Esophagus muscularis mucosa (tissue), 4 donors: ENCODE results near the gene MAPK8IP3. TPM values are rescaled to one million over a fixed set of nuclear protein-coding genes. Genes with fewer than 3 reads are reported as not detected.
"Not testable (repeated sequence)": the region's sequence is repeated elsewhere in the genome, so short reads cannot be mapped to it uniquely, and the experiment has no call there.

Experiments used
- DNase-seq: peaks from one replicate; pipeline ENCODE4 v3.0.0-alpha.2; 2017; ENCODE audit errors: extremely low spot score
- H3K27ac ChIP-seq, 4 donors: fragments of 200-600 bp; sonication (generic); replicated peaks in 1 of 4; 1 replicate in 3 of 4; 2 replicates in 1 of 4; pipeline ENCODE4 v1.5.1; 2016 to 2019; ENCODE audit warnings: mild to moderate bottlenecking in 1 of 4
- H3K27me3 ChIP-seq, 4 donors: fragments of 200-600 bp; sonication (generic); one replicate each; pipeline versions ENCODE4 v1.5.1 to v1.6.0; 2016 to 2019
- H3K36me3 ChIP-seq, 4 donors: fragments of 200-600 bp; sonication (generic); one replicate each; pipeline ENCODE4 v1.5.1; 2016 to 2019
- H3K4me1 ChIP-seq, 4 donors: fragments of 200-600 bp; sonication (generic); one replicate each; pipeline ENCODE4 v1.5.1; 2016 to 2019
- H3K4me3 ChIP-seq, 4 donors: fragments of 200-600 bp; sonication (generic); 1 replicate in 2 of 4; 2 replicates in 2 of 4; pipeline ENCODE4 v1.5.1; 2016 to 2019; ENCODE audit warnings: mild to moderate bottlenecking in 4 of 4, moderate library complexity in 1 of 4
- H3K9me3 ChIP-seq, 4 donors: fragments of 200-600 bp; sonication (generic); 1 replicate in 3 of 4; 2 replicates in 1 of 4; pipeline ENCODE4 v1.5.1; 2016 to 2019
- CTCF ChIP-seq, 3 experiments: fragments of 200-600 bp in 2 of 3; fragments of 450-650 bp in 1 of 3; sonication (generic) in 2 of 3; IDR thresholded peaks; one replicate each; pipeline ENCODE4 v1.5.1; 2017 to 2019; ENCODE audit warnings: antibody characterized with exemption in 3 of 3, mild to moderate bottlenecking in 2 of 3, moderate library complexity in 1 of 3
- EP300 ChIP-seq: sonication (generic); formaldehyde crosslinking; IDR thresholded peaks from one replicate; pipeline ENCODE4 v1.6.1; 2017; ENCODE audit warnings: antibody characterized with exemption
- POLR2A ChIP-seq: fragments of 450-650 bp; IDR thresholded peaks from one replicate; pipeline ENCODE4 v1.6.1; 2017; ENCODE audit warnings: antibody characterized with exemption, moderate library complexity, mild to moderate bottlenecking, low read depth
- POLR2AphosphoS5 ChIP-seq, 2 donors: sonication (generic); formaldehyde crosslinking; IDR thresholded peaks; one replicate each; pipeline ENCODE4 v1.6.1; 2017; ENCODE audit warnings: antibody characterized with exemption in 2 of 2
- WGBS: methylation state at CpG from one replicate; pipeline ENCODE4 v1.1.5; 2018; 5-methylcytosine and 5-hydroxymethylcytosine counted together
- intact Hi-C: fragments of 100-400 bp; cut with DNase I; formaldehyde crosslinking; loops from one replicate; pipeline ENCODE4 v1.15.1; 2023
- total RNA-seq, 4 donors: library from RNA; depleted of rRNA; stranded (reverse); fragments of >200 nt; gene quantifications; one replicate each; pipeline versions ENCODE4 v1.1.0 to v1.2.1, GENCODE V29; 2016

Gene MAPK8IP3
- total RNA-seq, 4 donors from 2014 or later = 21.5 to 36.2 (median 28.5) TPM

DNA sequence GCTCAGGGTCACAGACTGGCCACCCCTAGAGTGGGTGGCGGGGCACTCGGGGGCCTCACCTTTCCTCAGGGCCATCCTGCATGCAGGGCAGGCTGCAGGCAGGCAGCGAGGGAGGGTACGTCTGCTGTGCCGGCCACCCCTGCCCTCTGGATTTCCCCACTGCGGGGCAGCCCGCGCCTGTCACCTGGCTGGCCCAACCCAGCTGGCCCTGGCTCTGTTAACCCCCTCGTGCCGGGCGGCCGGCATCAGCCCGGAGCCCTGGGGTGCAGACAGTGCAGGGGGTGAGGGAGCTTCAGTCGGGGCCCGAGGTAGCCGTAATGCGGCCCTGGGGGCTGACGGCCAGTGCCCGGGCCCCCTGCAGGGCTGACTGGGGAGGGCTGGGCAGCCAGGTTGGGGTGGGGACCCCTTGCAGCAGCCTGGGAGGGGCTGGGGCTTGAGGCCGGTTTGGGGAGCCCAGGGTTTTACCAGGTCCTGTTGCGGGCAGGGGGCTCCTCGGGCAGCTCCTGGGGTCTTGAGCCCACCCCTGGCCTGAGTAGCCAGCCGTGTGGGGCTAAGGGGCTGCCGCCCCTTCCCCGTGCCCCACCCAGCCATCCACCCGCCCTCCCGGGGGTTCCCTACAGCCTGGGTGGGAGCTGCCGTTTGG, 87.7 kb downstream of the MAPK8IP3 start, which contains the start of gene IGFALS:
Gene IGFALS, minus strand, starts transcription at position 128 of the 643 bp plus-strand sequence. Its CDS starts 53 bp downstream, at position 75.
- intact Hi-C loops = no loop called here
- Histone ChIP-seq H3K4me3 (no peak within 1 kb of the TSS), H3K27ac (no peak within 1 kb of the TSS), H3K9me3 (no peaks in the 10 kb centered on the region), H3K36me3 (peaks cover 3 to 38% (median 35%) of the 10 kb centered on the region in 4 donors), H3K27me3 (no peaks in the 10 kb centered on the region), H3K4me1 (no peaks in the 10 kb centered on the region)
- no peak for DNase-seq
- 81% methylated on average over 12 of the region's 28 CpGs for WGBS
- TF ChIP-seq POLR2A = no peak
- TF ChIP-seq CTCF (IDR thresholded peaks at IDR 0.05) = no peak
- no peak for TF ChIP-seq EP300
- TF ChIP-seq POLR2AphosphoS5 (IDR thresholded peaks at IDR 0.05) = no peak

GRCh38 chr16:1794221-1794871, 88.4 kb downstream of the MAPK8IP3 start:
- H3K36me3 ChIP-seq = peaks cover 0 to 32% (median 28%) of the 10 kb centered on the region in 4 donors
- no peak for DNase-seq
- intact Hi-C loops = no loop called here
- no peaks in the 10 kb centered on the region for H3K4me1 ChIP-seq
- no peak overlapping the region for H3K4me3 ChIP-seq
- 80% methylated on average over 7 of the region's 18 CpGs for WGBS
- H3K27ac ChIP-seq = no peak overlapping the region
- TF ChIP-seq EP300 (no peak), CTCF (IDR thresholded peaks at IDR 0.05) (no peak), POLR2AphosphoS5 (IDR thresholded peaks at IDR 0.05) (no peak), POLR2A (no peak)
- H3K9me3 ChIP-seq = no peaks in the 10 kb centered on the region
- H3K27me3 ChIP-seq = no peaks in the 10 kb centered on the region

- no peaks in the 10 kb centered on the region for H3K27me3 ChIP-seq
- no peak overlapping the region for H3K27ac ChIP-seq
- intact Hi-C loops = no loop called here
- 87% methylated on average over 24 of the region's 32 CpGs for WGBS
- TF ChIP-seq POLR2A = no peak
- no peak for TF ChIP-seq POLR2AphosphoS5 (IDR thresholded peaks at IDR 0.05)
- no peak for TF ChIP-seq CTCF (IDR thresholded peaks at IDR 0.05)
- TF ChIP-seq EP300 = no peak
- DNase-seq = no peak
- H3K9me3 ChIP-seq = no peaks in the 10 kb centered on the region
- no peak overlapping the region for H3K4me3 ChIP-seq
- H3K4me1 ChIP-seq = no peaks in the 10 kb centered on the region
- H3K36me3 ChIP-seq = peaks cover 0 to 24% (median 21%) of the 10 kb centered on the region in 4 donors
Measured at GRCh38 chr16:1794908-1795666, 89.1 kb downstream of the MAPK8IP3 start.

DNA sequence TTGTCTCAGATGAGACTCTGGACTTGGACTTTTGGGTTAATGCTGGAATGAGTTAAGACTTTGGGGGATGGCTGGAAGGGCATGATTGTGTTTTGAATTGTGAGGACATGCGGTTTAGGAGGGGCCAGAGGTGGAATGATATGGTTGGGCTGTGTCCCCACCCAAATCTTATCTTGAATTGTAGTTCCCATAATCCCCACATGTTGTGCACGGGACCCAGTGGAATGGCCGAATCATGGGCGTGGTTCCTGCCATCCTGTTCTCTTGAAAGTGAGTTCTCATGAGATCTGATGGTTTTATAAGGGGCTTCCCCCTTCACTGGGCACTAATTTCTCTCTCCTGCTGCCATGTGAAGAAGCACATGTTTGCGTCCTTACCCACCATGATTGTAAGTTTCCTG, 93.3 kb downstream of the MAPK8IP3 start:
- H3K4me1 ChIP-seq, H3K36me3 ChIP-seq, H3K27me3 ChIP-seq, intact Hi-C loops, DNase-seq, H3K4me3 ChIP-seq, H3K9me3 ChIP-seq, H3K27ac ChIP-seq: not testable (repeated sequence)
- 73% methylated on average over 4 of the region's 5 CpGs for WGBS

DNA sequence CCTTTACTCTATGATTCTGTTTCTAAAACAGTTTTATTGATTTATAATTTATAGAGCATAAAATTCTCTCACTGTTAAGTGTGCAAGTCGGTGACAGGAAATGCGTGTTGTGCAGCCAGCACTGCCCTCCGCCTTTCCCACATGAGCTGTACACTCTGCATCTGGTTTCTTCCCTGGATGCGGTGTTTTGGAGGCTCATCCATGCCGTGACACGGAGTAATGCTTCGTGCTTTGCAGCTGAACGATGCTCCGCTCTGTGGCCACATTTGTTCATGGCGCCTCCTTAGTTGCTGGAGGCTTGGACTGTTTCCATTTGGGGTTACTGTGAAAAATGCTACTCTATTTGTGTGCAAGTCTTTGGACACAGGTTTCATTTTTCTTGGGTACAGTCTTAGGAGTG, 94.7 kb downstream of the MAPK8IP3 start:
- TF ChIP-seq CTCF (IDR thresholded peaks at IDR 0.05) (no peak), POLR2A (no peak), EP300 (no peak), POLR2AphosphoS5 (IDR thresholded peaks at IDR 0.05) (no peak)
- Histone ChIP-seq H3K36me3 (peaks cover 0 to 9% (median 9%) of the 10 kb centered on the region in 4 donors), H3K27ac (no peak overlapping the region), H3K4me1 (no peaks in the 10 kb centered on the region), H3K27me3 (no peaks in the 10 kb centered on the region), H3K4me3 (no peak overlapping the region), H3K9me3 (no peaks in the 10 kb centered on the region)
- no peak for DNase-seq
- WGBS = 85% methylated on average over 10 of the region's 10 CpGs
- intact Hi-C loops = no loop called here
